GM23338 (cell line): ENCODE results near the gene ASPRV1. TPM values are rescaled to one million over a fixed set of nuclear protein-coding genes. Genes with fewer than 3 reads are reported as not detected.

Experiments
- ATAC-seq: fragments of 200-7000 bp; cut with Tn5 transposase; 3 replicates; pipeline ENCODE4 v1.9.1; 2020
- DNase-seq: peaks from one replicate; pipeline ENCODE4 v3.0.0-alpha.2; 2015; ENCODE audit warnings: low spot score
- H2AFZ ChIP-seq: fragments of 200-600 bp; sonication (generic); 2 replicates; pipeline ENCODE4 v1.8.0; 2016; ENCODE audit warnings: antibody characterized with exemption, mild to moderate bottlenecking, moderate library complexity
- H3F3A ChIP-seq: fragments of 200-600 bp; sonication (generic); replicated peaks from 2 replicates; pipeline ENCODE4 v1.8.0; 2017; ENCODE audit warnings: antibody characterized with exemption, mixed run types, low read depth
- H3K27ac ChIP-seq: fragments of 200-600 bp; sonication (generic); 2 replicates; pipeline ENCODE4 v1.6.1; 2016; ENCODE audit warnings: low read depth
- H3K27me3 ChIP-seq: fragments of 200-600 bp; sonication (generic); 2 replicates; pipeline ENCODE4 v1.8.0; 2016; ENCODE audit warnings: mild to moderate bottlenecking, mixed run types, moderate library complexity; ENCODE audit not compliant: insufficient read depth
- H3K36me3 ChIP-seq: fragments of 200-600 bp; sonication (generic); 2 replicates; pipeline ENCODE4 v1.8.0; 2016; ENCODE audit warnings: mild to moderate bottlenecking; ENCODE audit not compliant: insufficient read depth
- H3K4me1 ChIP-seq: fragments of 200-600 bp; sonication (generic); 2 replicates; pipeline ENCODE4 v1.8.0; 2016; ENCODE audit warnings: mild to moderate bottlenecking, moderate library complexity; ENCODE audit not compliant: insufficient read depth
- H3K4me2 ChIP-seq: fragments of 200-600 bp; sonication (generic); 2 replicates; pipeline ENCODE4 v1.7.1; 2017; ENCODE audit warnings: mixed run types
- H3K4me3 ChIP-seq: fragments of 200-600 bp; sonication (generic); 2 replicates; pipeline ENCODE4 v1.6.1; 2016; ENCODE audit warnings: mixed run types
- H3K79me2 ChIP-seq: fragments of 200-600 bp; sonication (generic); replicated peaks from 2 replicates; pipeline ENCODE4 v1.8.0; 2017; ENCODE audit warnings: mild to moderate bottlenecking; ENCODE audit not compliant: insufficient read depth
- H3K9me2 ChIP-seq: fragments of 200-600 bp; sonication (generic); 2 replicates; pipeline ENCODE4 v1.8.0; 2017; ENCODE audit not compliant: insufficient read depth
- H4K20me1 ChIP-seq: fragments of 200-600 bp; sonication (generic); replicated peaks from 2 replicates; pipeline ENCODE4 v1.8.0; 2017; ENCODE audit warnings: mild to moderate bottlenecking; ENCODE audit not compliant: insufficient read depth
- H3K27ac Mint-ChIP-seq: 2 replicates; pipeline ENCODE4 v1.8.0; 2020; ENCODE audit warnings: inconsistent platforms, mild to moderate bottlenecking, moderate library complexity, mixed read lengths
- H3K27me3 Mint-ChIP-seq: 3 replicates; pipeline ENCODE4 v1.8.0; 2022; ENCODE audit warnings: low read depth, mild to moderate bottlenecking, moderate library complexity, mixed read lengths, inconsistent platforms; ENCODE audit not compliant: insufficient read depth, poor library complexity
- H3K36me3 Mint-ChIP-seq: 3 replicates; pipeline ENCODE4 v1.8.0; 2021; ENCODE audit warnings: low read depth, mild to moderate bottlenecking, inconsistent platforms, moderate library complexity, mixed read lengths
- H3K4me1 Mint-ChIP-seq: 3 replicates; pipeline ENCODE4 v1.8.0; 2020; ENCODE audit warnings: mild to moderate bottlenecking, inconsistent platforms, mixed read lengths
- H3K4me3 Mint-ChIP-seq: 3 replicates; pipeline ENCODE4 v1.8.0; 2021; ENCODE audit warnings: moderate library complexity, mild to moderate bottlenecking, inconsistent platforms, mixed read lengths
- H3K9me3 Mint-ChIP-seq: 3 replicates; pipeline ENCODE4 v1.8.0; 2020; ENCODE audit warnings: moderate library complexity, mild to moderate bottlenecking, inconsistent platforms, mixed read lengths
- polyA plus RNA-seq: library from polyadenylated mRNA; unstranded; fragments of >200 nt; fragmentation: Nextera tagmentation; extraction: Ambion mirVana; gene quantifications from 2 replicates; pipeline ENCODE4 v1.2.1, GENCODE V29; 2016
- total RNA-seq: library from RNA; depleted of rRNA; stranded (reverse); fragments of >200 nt; shearing (Covaris generic); gene quantifications from 2 replicates; pipeline ENCODE4 v1.2.3, GENCODE V29; 2014
- TF ChIP-seq, protein P1 (sequence below): fragments of 250-450 bp; sonication (Bioruptor Pico); IDR thresholded peaks from 2 replicates; pipeline ENCODE4 v1.5.0; 2020; ENCODE audit warnings: mild to moderate bottlenecking, moderate library complexity
- TF ChIP-seq, protein P2 (sequence below), 2 experiments: fragments of 200-600 bp in 1 of 2; sonication (generic) in 1 of 2; conservative IDR thresholded peaks; 2 replicates each; pipeline versions ENCODE4 v1.5.1 to v1.6.1; 2016 to 2017; ENCODE audit warnings: antibody characterized with exemption in 2 of 2, low read depth in 2 of 2, mild to moderate bottlenecking in 2 of 2, moderate library complexity in 1 of 2
- TF ChIP-seq, protein P3 (sequence below): IDR thresholded peaks from 2 replicates; pipeline ENCODE4 v1.6.1; 2016; ENCODE audit warnings: antibody characterized with exemption

Gene ASPRV1
- total and polyA plus RNA-seq, 2 experiments from 2014 or later: 0.60 to 1.4 TPM

DNA sequence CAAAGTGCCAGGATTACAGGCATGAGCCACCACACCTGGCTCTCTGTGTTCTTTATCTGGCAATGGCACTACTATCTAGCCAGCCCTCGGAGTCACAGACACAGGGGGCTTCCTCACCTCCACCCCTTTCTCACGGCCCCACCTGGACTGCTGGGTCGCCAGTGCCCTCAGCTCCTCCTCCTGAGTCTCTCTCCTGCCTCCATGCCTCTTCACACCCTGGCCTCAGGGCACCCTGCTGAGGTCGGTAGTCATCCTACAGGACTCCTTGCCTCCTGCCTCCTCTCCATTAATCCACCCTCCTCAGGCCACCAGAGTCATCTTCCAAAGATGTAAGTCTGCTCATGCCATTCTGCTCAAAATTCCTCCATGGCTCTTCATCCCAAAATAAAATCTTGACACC, 8.6 kb upstream of the ASPRV1 start (continued):
- TF ChIP-seq, protein P1, sequence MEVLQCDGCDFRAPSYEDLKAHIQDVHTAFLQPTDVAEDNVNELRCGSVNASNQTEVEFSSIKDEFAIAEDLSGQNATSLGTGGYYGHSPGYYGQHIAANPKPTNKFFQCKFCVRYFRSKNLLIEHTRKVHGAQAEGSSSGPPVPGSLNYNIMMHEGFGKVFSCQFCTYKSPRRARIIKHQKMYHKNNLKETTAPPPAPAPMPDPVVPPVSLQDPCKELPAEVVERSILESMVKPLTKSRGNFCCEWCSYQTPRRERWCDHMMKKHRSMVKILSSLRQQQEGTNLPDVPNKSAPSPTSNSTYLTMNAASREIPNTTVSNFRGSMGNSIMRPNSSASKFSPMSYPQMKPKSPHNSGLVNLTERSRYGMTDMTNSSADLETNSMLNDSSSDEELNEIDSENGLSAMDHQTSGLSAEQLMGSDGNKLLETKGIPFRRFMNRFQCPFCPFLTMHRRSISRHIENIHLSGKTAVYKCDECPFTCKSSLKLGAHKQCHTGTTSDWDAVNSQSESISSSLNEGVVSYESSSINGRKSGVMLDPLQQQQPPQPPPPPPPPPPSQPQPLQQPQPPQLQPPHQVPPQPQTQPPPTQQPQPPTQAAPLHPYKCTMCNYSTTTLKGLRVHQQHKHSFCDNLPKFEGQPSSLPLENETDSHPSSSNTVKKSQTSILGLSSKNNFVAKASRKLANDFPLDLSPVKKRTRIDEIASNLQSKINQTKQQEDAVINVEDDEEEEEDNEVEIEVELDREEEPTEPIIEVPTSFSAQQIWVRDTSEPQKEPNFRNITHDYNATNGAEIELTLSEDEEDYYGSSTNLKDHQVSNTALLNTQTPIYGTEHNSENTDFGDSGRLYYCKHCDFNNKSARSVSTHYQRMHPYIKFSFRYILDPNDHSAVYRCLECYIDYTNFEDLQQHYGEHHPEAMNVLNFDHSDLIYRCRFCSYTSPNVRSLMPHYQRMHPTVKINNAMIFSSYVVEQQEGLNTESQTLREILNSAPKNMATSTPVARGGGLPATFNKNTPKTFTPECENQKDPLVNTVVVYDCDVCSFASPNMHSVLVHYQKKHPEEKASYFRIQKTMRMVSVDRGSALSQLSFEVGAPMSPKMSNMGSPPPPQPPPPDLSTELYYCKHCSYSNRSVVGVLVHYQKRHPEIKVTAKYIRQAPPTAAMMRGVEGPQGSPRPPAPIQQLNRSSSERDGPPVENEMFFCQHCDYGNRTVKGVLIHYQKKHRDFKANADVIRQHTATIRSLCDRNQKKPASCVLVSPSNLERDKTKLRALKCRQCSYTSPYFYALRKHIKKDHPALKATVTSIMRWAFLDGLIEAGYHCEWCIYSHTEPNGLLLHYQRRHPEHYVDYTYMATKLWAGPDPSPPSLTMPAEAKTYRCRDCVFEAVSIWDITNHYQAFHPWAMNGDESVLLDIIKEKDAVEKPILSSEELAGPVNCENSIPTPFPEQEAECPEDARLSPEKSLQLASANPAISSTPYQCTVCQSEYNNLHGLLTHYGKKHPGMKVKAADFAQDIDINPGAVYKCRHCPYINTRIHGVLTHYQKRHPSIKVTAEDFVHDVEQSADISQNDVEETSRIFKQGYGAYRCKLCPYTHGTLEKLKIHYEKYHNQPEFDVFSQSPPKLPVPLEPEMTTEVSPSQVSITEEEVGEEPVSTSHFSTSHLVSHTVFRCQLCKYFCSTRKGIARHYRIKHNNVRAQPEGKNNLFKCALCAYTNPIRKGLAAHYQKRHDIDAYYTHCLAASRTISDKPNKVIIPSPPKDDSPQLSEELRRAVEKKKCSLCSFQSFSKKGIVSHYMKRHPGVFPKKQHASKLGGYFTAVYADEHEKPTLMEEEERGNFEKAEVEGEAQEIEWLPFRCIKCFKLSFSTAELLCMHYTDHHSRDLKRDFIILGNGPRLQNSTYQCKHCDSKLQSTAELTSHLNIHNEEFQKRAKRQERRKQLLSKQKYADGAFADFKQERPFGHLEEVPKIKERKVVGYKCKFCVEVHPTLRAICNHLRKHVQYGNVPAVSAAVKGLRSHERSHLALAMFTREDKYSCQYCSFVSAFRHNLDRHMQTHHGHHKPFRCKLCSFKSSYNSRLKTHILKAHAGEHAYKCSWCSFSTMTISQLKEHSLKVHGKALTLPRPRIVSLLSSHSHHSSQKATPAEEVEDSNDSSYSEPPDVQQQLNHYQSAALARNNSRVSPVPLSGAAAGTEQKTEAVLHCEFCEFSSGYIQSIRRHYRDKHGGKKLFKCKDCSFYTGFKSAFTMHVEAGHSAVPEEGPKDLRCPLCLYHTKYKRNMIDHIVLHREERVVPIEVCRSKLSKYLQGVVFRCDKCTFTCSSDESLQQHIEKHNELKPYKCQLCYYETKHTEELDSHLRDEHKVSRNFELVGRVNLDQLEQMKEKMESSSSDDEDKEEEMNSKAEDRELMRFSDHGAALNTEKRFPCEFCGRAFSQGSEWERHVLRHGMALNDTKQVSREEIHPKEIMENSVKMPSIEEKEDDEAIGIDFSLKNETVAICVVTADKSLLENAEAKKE (CRISPR knock-in tag): no peak

DNA sequence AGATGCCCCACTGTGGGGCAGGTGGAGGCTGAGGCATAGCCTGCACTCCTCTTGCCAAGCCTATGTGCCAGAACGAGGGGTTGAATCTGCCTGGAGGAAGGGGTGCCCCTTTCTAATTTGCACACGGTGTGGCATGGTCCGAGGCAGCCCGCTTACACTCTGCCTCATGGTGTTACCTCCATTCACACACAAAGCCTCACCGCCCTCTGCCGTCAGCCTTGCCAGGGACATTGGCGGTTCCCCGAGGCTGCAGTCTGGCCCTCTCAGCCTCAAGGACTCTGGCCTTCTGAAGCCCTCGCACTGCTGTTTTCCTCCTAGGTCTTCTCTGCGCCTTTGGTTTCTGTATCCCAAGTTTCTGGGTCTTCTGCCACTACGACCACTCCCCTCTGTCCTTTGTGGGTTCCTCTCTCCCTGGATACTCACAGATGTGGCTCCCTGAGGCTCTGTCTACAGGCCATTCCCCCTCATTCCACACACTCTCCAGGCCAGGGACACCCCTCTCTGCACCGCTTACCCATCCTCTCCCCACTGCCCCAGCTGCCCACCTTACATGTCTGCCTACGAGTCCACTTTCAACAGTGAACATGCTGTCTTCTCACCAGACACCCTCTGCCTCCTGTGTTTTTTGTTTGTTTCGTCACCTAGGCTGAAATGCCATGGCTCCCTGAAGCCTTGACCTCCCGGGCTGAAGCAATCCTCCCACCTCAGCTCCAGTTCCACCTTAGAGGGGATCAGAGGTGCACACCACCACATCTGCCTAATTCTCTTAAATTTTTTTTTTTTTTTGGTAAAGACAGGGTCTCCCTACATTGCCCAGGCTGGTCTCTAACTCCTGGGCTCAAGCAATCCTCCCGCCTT, 7.9 kb upstream of the ASPRV1 start:
- Mint-ChIP-seq H3K27ac (no peak overlapping the region; the same call in 1 of the 2 replicates), H3K36me3 (no peaks in the 10 kb centered on the region; the same call in 2 of the 3 replicates), H3K4me3 (no peak overlapping the region), H3K27me3 (peaks cover 13% of the 10 kb centered on the region), H3K9me3 (no peaks in the 10 kb centered on the region), H3K4me1 (peaks cover 5% of the 10 kb centered on the region)
- Histone ChIP-seq H4K20me1 (no peaks in the 10 kb centered on the region), H3F3A (no peaks in the 10 kb centered on the region), H2AFZ (0 out of 2 replicates have a peak overlapping the region, but pooled peaks have one; percentile 32), H3K27me3 (no peaks in the 10 kb centered on the region), H3K4me3 (no peak overlapping the region), H3K79me2 (no peaks in the 10 kb centered on the region), H3K4me1 (0 out of 2 replicates have a peak, but pooled peaks cover 4% of the 10 kb centered on the region), H3K36me3 (no peaks in the 10 kb centered on the region), H3K4me2 (no peak overlapping the region), H3K9me2 (peaks cover 2% of the 10 kb centered on the region; the same call in 1 of the 2 replicates), H3K27ac (no peak overlapping the region)
- DNase-seq (no peak), ATAC-seq (peak; percentile 63)
- TF ChIP-seq, protein P2, sequence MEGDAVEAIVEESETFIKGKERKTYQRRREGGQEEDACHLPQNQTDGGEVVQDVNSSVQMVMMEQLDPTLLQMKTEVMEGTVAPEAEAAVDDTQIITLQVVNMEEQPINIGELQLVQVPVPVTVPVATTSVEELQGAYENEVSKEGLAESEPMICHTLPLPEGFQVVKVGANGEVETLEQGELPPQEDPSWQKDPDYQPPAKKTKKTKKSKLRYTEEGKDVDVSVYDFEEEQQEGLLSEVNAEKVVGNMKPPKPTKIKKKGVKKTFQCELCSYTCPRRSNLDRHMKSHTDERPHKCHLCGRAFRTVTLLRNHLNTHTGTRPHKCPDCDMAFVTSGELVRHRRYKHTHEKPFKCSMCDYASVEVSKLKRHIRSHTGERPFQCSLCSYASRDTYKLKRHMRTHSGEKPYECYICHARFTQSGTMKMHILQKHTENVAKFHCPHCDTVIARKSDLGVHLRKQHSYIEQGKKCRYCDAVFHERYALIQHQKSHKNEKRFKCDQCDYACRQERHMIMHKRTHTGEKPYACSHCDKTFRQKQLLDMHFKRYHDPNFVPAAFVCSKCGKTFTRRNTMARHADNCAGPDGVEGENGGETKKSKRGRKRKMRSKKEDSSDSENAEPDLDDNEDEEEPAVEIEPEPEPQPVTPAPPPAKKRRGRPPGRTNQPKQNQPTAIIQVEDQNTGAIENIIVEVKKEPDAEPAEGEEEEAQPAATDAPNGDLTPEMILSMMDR (conservative IDR thresholded peaks at IDR 0.05; ENCODE audit: low read depth in 2 of 2): peak in 1 of 2 experiments; percentile 54; a peak in 2 of 4 replicates
- TF ChIP-seq, protein P3, sequence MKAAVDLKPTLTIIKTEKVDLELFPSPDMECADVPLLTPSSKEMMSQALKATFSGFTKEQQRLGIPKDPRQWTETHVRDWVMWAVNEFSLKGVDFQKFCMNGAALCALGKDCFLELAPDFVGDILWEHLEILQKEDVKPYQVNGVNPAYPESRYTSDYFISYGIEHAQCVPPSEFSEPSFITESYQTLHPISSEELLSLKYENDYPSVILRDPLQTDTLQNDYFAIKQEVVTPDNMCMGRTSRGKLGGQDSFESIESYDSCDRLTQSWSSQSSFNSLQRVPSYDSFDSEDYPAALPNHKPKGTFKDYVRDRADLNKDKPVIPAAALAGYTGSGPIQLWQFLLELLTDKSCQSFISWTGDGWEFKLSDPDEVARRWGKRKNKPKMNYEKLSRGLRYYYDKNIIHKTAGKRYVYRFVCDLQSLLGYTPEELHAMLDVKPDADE: no peak
